Hematopoietic multipotent progenitor cell treated with erythropoietin and hydrocortisone succinate and interleukin-3 and kit ligand, for 17 days (in vitro differentiated cells): ENCODE measurements around the gene VPS52.

Source experiments
- DNase-seq: peaks from one replicate; pipeline ENCODE4 v3.0.0-alpha.2; 2015; ENCODE audit warnings: low spot score

The VPS52 gene

GRCh38 chr6:33301877-33302276 is 30.2 kb upstream of the VPS52 start:
- DNase-seq = no peak

- DNase-seq = peak; percentile 93
Measured at GRCh38 chr6:33299237-33299944, 27.7 kb upstream of the VPS52 start.

GRCh38 chr6:33298773-33299236 is 27.1 kb upstream of the VPS52 start, which contains the start of gene RGL2:
Gene RGL2, minus strand, starts transcription at chr6:33298942. Its CDS starts 332 bp downstream, at chr6:33298610.
- DNase-seq = no peak

- peak; percentile 63 for DNase-seq
Measured at GRCh38 chr6:33297956-33298772, 26.5 kb upstream of the VPS52 start.

- no peak for DNase-seq
Measured at GRCh38 chr6:33297406-33297955, 25.8 kb upstream of the VPS52 start.

GRCh38 chr6:33296797-33297405 is 25.2 kb upstream of the VPS52 start:
- no peak for DNase-seq

- no peak for DNase-seq
Measured at GRCh38 chr6:33295621-33296369, 24.1 kb upstream of the VPS52 start.

GRCh38 chr6:33294086-33294823 is 22.6 kb upstream of the VPS52 start:
- DNase-seq = no peak

GRCh38 chr6:33292996-33293682 is 21.5 kb upstream of the VPS52 start:
- no peak for DNase-seq

GRCh38 chr6:33290459-33290858 is 18.8 kb upstream of the VPS52 start:
- no peak for DNase-seq

- DNase-seq = no peak
Measured at GRCh38 chr6:33289784-33290315, 18.2 kb upstream of the VPS52 start.

GRCh38 chr6:33288921-33289783 is 17.5 kb upstream of the VPS52 start, which contains the start of the genes PFDN6 and WDR46:
Gene PFDN6, plus strand, starts transcription at chr6:33289601. Its CDS starts 256 bp downstream, at chr6:33289857.
Gene WDR46, minus strand, starts transcription at chr6:33289239. Its CDS starts 69 bp downstream, at chr6:33289170.
- DNase-seq = peak; percentile 94

- no peak for DNase-seq
Measured at GRCh38 chr6:33288141-33288920, 16.7 kb upstream of the VPS52 start.

- no peak for DNase-seq
Measured at GRCh38 chr6:33286946-33287914, 15.6 kb upstream of the VPS52 start.

- DNase-seq = peak; percentile 78
Measured at GRCh38 chr6:33285214-33285613, 13.5 kb upstream of the VPS52 start.

- DNase-seq = no peak
Measured at GRCh38 chr6:33280539-33280938, 8.9 kb upstream of the VPS52 start.

GRCh38 chr6:33279971-33280511 is 8.4 kb upstream of the VPS52 start:
- peak; percentile 72 for DNase-seq
